CD14-positive monocyte (primary cell): Measurements from ENCODE around the gene FCRL6. TPM values are rescaled to one million over a fixed set of nuclear protein-coding genes. Genes with fewer than 3 reads are reported as not detected.
A peak's percentile ranks its signal among the peaks of the same experiment; 100 is the strongest.

Experiments used
- DNase-seq, 3 donors: peaks; one replicate each; pipeline ENCODE4 v3.0.0-alpha.2; 2011 to 2022
- H2AFZ ChIP-seq: 2 replicates; pipeline ENCODE4 v1.6.0; 2012; ENCODE audit warnings: mild to moderate bottlenecking, low read depth, low read length, inconsistent platforms; ENCODE audit not compliant: insufficient read depth, poor library complexity, severe bottlenecking
- H3K27ac ChIP-seq, 2 donors: 1 replicate in 1 of 2; 2 replicates in 1 of 2; pipeline ENCODE4 v1.5.1; 2012 to 2013; ENCODE audit warnings: low read length in 2 of 2, control low read depth in 1 of 2, inconsistent platforms in 1 of 2, low read depth in 1 of 2, mild to moderate bottlenecking in 1 of 2
- H3K27me3 ChIP-seq, 2 donors: one replicate each; pipeline versions ENCODE4 v1.6.0 to v1.6.1; 2011 to 2013; ENCODE audit warnings: low read length in 2 of 2; ENCODE audit not compliant: control insufficient read depth in 2 of 2, insufficient read depth in 2 of 2
- H3K36me3 ChIP-seq, 2 donors: replicated peaks in 1 of 2; 1 replicate in 1 of 2; 2 replicates in 1 of 2; pipeline versions ENCODE4 v1.5.1 to v1.6.1; 2012 to 2013; ENCODE audit warnings: low read length in 2 of 2, control low read depth in 1 of 2, inconsistent platforms in 1 of 2, mild to moderate bottlenecking in 1 of 2; ENCODE audit not compliant: insufficient read depth in 2 of 2, control insufficient read depth in 1 of 2
- H3K4me1 ChIP-seq, 2 donors: 1 replicate in 1 of 2; 2 replicates in 1 of 2; pipeline versions ENCODE4 v1.5.1 to v1.6.1; 2012 to 2013; ENCODE audit warnings: low read length in 2 of 2, control low read depth in 1 of 2, inconsistent platforms in 1 of 2, mild to moderate bottlenecking in 1 of 2, moderate library complexity in 1 of 2; ENCODE audit not compliant: insufficient read depth in 2 of 2, control insufficient read depth in 1 of 2
- H3K4me2 ChIP-seq: replicated peaks from 2 replicates; pipeline ENCODE3; 2012; ENCODE audit warnings: low read length, moderate library complexity, mild to moderate bottlenecking; ENCODE audit not compliant: poor library complexity, severe bottlenecking; ENCODE audit errors: extremely low read depth
- H3K4me3 ChIP-seq, 3 experiments: fragments of 200-600 bp in 1 of 3; sonication (generic) in 1 of 3; replicated peaks in 1 of 3; 1 replicate in 2 of 3; 2 replicates in 1 of 3; pipeline ENCODE4 v1.5.1; 2011 to 2013; ENCODE audit warnings: low read length in 3 of 3, mild to moderate bottlenecking in 3 of 3, control low read depth in 2 of 3, low read depth in 2 of 3, inconsistent platforms in 1 of 3, moderate library complexity in 1 of 3
- H3K79me2 ChIP-seq: 2 replicates; pipeline ENCODE4 v1.6.0; 2012; ENCODE audit warnings: mild to moderate bottlenecking, control low read depth, inconsistent platforms, low read length, moderate library complexity; ENCODE audit not compliant: insufficient read depth
- H3K9ac ChIP-seq: 2 replicates; pipeline ENCODE4 v1.6.0; 2017; ENCODE audit warnings: low read length, mild to moderate bottlenecking; ENCODE audit not compliant: insufficient read depth, poor library complexity, severe bottlenecking
- H3K9me3 ChIP-seq, 2 donors: replicated peaks in 1 of 2; 1 replicate in 1 of 2; 2 replicates in 1 of 2; pipeline versions ENCODE4 v1.5.1 to v1.6.1; 2012 to 2013; ENCODE audit warnings: low read length in 2 of 2, control low read depth in 1 of 2; ENCODE audit not compliant: control insufficient read depth in 1 of 2, insufficient read depth in 1 of 2
- H4K20me1 ChIP-seq: 2 replicates; pipeline ENCODE4 v1.6.0; 2012; ENCODE audit warnings: mild to moderate bottlenecking, low read length, control low read depth, moderate library complexity; ENCODE audit not compliant: insufficient read depth
- H3K27ac Mint-ChIP-seq, 7 donors: one replicate each; pipeline ENCODE4 v1.8.0; 2020; ENCODE audit warnings: mild to moderate bottlenecking in 7 of 7, mixed read lengths in 7 of 7, moderate library complexity in 6 of 7, inconsistent platforms in 2 of 7
- H3K27me3 Mint-ChIP-seq, 3 donors: one replicate each; pipeline ENCODE4 v1.8.0; 2021 to 2022; ENCODE audit warnings: low read depth in 3 of 3, mild to moderate bottlenecking in 3 of 3, mixed read lengths in 3 of 3, moderate library complexity in 3 of 3, inconsistent platforms in 1 of 3
- H3K36me3 Mint-ChIP-seq, 2 donors: one replicate each; pipeline ENCODE4 v1.8.0; 2020; ENCODE audit warnings: mixed read lengths in 2 of 2, inconsistent platforms in 1 of 2, mild to moderate bottlenecking in 1 of 2
- H3K4me1 Mint-ChIP-seq: one replicate; pipeline ENCODE4 v1.8.0; 2020; ENCODE audit warnings: mild to moderate bottlenecking, mixed read lengths
- H3K4me3 Mint-ChIP-seq, 2 donors: one replicate each; pipeline ENCODE4 v1.8.0; 2020; ENCODE audit warnings: mild to moderate bottlenecking in 2 of 2, mixed read lengths in 2 of 2, moderate library complexity in 1 of 2
- H3K9me3 Mint-ChIP-seq, 7 donors: one replicate each; pipeline ENCODE4 v1.8.0; 2020 to 2022; ENCODE audit warnings: mixed read lengths in 7 of 7, mild to moderate bottlenecking in 6 of 7, moderate library complexity in 6 of 7, inconsistent platforms in 2 of 7
- WGBS: methylation state at CpG from one replicate; pipeline ENCODE4 v1.1.5; 2013; ENCODE audit warnings: missing lambda C conversion rate; ENCODE audit not compliant: insufficient coverage; 5-methylcytosine and 5-hydroxymethylcytosine counted together
- intact Hi-C, 2 donors: fragments of 100-400 bp; cut with micrococcal nuclease; formaldehyde crosslinking; loops; one replicate each; pipeline versions ENCODE4 v1.15.0 to v1.15.1; 2023
- polyA plus RNA-seq, 3 donors: library from polyadenylated mRNA; depleted of rRNA in 1 of 3; unstranded in 2 of 3; stranded (reverse) in 1 of 3; fragments of 300-500 nt in 2 of 3; fragments of >200 nt in 1 of 3; fragmentation: Illumina TruSeq in 2 of 3; gene quantifications; 1 replicate in 2 of 3; 2 replicates in 1 of 3; pipeline ENCODE4 v1.2.3, GENCODE V29; 2012 to 2021
- TF ChIP-seq, protein P1 (sequence below): fragments of 200-600 bp; IDR thresholded peaks from one replicate; pipeline ENCODE4 v1.8.0; 2022; ENCODE audit warnings: antibody characterized with exemption, mild to moderate bottlenecking

Gene FCRL6
- polyA plus RNA-seq, 3 donors, result 0.15 to 0.36 (median 0.17) TPM

- Histone ChIP-seq H3K9ac (no peak overlapping the region), H3K4me1 (peaks cover 62% of the 10 kb centered on the region in 2 donors), H3K36me3 (no peaks in the 10 kb centered on the region), H3K27me3 (no peaks in the 10 kb centered on the region), H3K27ac (peak overlapping the region in 1 of 2 donors; percentile 74), H3K4me3 (peak overlapping the region in 1 of 3 experiments; percentile 59), H4K20me1 (no peaks in the 10 kb centered on the region), H3K4me2 (peak overlapping the region; percentile 28), H3K9me3 (no peaks in the 10 kb centered on the region), H3K79me2 (no peaks in the 10 kb centered on the region), H2AFZ (no peak overlapping the region)
- no CpG with 5 or more reads among the region's 3 CpGs for WGBS
- intact Hi-C loops, result no loop called here
- no peaks in the 10 kb centered on the region for H3K36me3 Mint-ChIP-seq
- no peak for DNase-seq
- H3K27ac Mint-ChIP-seq, result peak overlapping the region in 2 of 7 donors; percentile 52 to 75
- TF ChIP-seq, protein P1, sequence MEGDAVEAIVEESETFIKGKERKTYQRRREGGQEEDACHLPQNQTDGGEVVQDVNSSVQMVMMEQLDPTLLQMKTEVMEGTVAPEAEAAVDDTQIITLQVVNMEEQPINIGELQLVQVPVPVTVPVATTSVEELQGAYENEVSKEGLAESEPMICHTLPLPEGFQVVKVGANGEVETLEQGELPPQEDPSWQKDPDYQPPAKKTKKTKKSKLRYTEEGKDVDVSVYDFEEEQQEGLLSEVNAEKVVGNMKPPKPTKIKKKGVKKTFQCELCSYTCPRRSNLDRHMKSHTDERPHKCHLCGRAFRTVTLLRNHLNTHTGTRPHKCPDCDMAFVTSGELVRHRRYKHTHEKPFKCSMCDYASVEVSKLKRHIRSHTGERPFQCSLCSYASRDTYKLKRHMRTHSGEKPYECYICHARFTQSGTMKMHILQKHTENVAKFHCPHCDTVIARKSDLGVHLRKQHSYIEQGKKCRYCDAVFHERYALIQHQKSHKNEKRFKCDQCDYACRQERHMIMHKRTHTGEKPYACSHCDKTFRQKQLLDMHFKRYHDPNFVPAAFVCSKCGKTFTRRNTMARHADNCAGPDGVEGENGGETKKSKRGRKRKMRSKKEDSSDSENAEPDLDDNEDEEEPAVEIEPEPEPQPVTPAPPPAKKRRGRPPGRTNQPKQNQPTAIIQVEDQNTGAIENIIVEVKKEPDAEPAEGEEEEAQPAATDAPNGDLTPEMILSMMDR, result no peak
- H3K4me1 Mint-ChIP-seq, result peaks cover 71% of the 10 kb centered on the region
- H3K9me3 Mint-ChIP-seq, result peaks cover 0 to 2% (median 0%) of the 10 kb centered on the region in 7 donors
- peak overlapping the region; percentile 64 to 67 for H3K4me3 Mint-ChIP-seq
- peaks cover 0 to 6% (median 4%) of the 10 kb centered on the region in 3 donors for H3K27me3 Mint-ChIP-seq
Measured at GRCh38 chr1:159827549-159827948, 25.4 kb downstream of the FCRL6 start.

DNA sequence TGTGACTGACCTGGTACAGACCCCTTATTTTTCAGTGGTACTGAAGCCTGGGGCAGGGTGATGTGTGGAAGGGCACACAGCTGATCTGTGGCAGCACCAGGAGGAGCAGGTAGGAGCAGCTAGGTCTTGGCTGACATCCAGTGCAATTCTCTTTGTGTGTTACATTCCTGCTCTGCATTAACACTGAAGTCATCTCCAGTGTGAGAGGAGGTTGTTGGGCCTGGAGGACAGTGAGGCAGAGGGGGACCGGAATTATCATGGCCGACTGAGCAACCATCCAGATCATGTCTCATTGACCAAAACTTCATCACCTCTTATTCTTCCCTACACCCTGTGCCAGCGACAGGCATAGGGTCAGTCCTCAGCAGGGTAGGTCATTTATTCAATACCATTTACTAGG lies 26.0 kb downstream of the FCRL6 start:
- peaks cover 0 to 4% (median 2%) of the 10 kb centered on the region in 3 donors for H3K27me3 Mint-ChIP-seq
- Histone ChIP-seq H2AFZ (no peak overlapping the region), H3K27ac (peak overlapping the region; percentile 57 to 74), H3K36me3 (no peaks in the 10 kb centered on the region), H3K4me3 (peak overlapping the region in 1 of 3 experiments; percentile 59), H4K20me1 (no peaks in the 10 kb centered on the region), H3K4me2 (peak overlapping the region; percentile 67), H3K4me1 (peaks cover 62% of the 10 kb centered on the region in 2 donors), H3K9ac (peak overlapping the region; percentile 20), H3K79me2 (no peaks in the 10 kb centered on the region), H3K9me3 (no peaks in the 10 kb centered on the region), H3K27me3 (no peaks in the 10 kb centered on the region)
- TF ChIP-seq, protein P1, result no peak
- WGBS, result no CpG with 5 or more reads among the region's 3 CpGs
- peak overlapping the region; percentile 32 to 91 (median 75) for H3K27ac Mint-ChIP-seq
- H3K4me1 Mint-ChIP-seq, result peaks cover 71% of the 10 kb centered on the region
- DNase-seq, result no peak
- peaks cover 0 to under 1% of the 10 kb centered on the region in 2 donors for H3K36me3 Mint-ChIP-seq
- intact Hi-C loops, result loop anchor here in 1 of 2 donors (2.0 kb wide), 1 partner anchor 63 kb away; no protein-coding TSS in a partner anchor
- H3K4me3 Mint-ChIP-seq, result peak overlapping the region; percentile 34 to 84
- peaks cover 0 to 2% (median 0%) of the 10 kb centered on the region in 7 donors for H3K9me3 Mint-ChIP-seq
